Hepatocyte (in vitro differentiated cells): ENCODE results near the gene PLD1. TPM values are rescaled to one million over a fixed set of nuclear protein-coding genes. Genes with fewer than 3 reads are reported as not detected.
A peak's percentile ranks its signal among the peaks of the same experiment; 100 is the strongest.
"Not testable (repeated sequence)": the region's sequence is repeated elsewhere in the genome, so short reads cannot be mapped to it uniquely, and the experiment has no call there.

ENCODE experiments used
- DNase-seq: peaks from one replicate; pipeline ENCODE4 v3.0.0-alpha.2; 2016; ENCODE audit warnings: low spot score
- H2AFZ ChIP-seq: fragments of 200-600 bp; sonication (generic); 2 replicates; pipeline ENCODE4 v1.6.0; 2016; ENCODE audit warnings: antibody characterized with exemption, mild to moderate bottlenecking
- H3K27ac ChIP-seq: fragments of 200-600 bp; sonication (generic); 2 replicates; pipeline ENCODE4 v1.5.1; 2016; ENCODE audit warnings: mild to moderate bottlenecking
- H3K27me3 ChIP-seq: fragments of 200-600 bp; sonication (generic); 2 replicates; pipeline ENCODE4 v1.6.1; 2016
- H3K36me3 ChIP-seq: fragments of 200-600 bp; sonication (generic); replicated peaks from 2 replicates; pipeline ENCODE4 v1.5.1; 2016; ENCODE audit warnings: low read depth; ENCODE audit not compliant: insufficient read depth
- H3K4me1 ChIP-seq: fragments of 200-600 bp; sonication (generic); 2 replicates; pipeline ENCODE4 v1.5.1; 2016; ENCODE audit warnings: mild to moderate bottlenecking, moderate library complexity; ENCODE audit not compliant: insufficient read depth
- H3K4me2 ChIP-seq: fragments of 200-600 bp; sonication (generic); 2 replicates; pipeline ENCODE4 v1.6.0; 2016
- H3K4me3 ChIP-seq: fragments of 200-600 bp; sonication (generic); 2 replicates; pipeline ENCODE4 v1.5.1; 2016; ENCODE audit warnings: mild to moderate bottlenecking
- H3K79me2 ChIP-seq: fragments of 200-600 bp; sonication (generic); 2 replicates; pipeline ENCODE4 v1.6.0; 2017; ENCODE audit warnings: mild to moderate bottlenecking
- H3K9me2 ChIP-seq: fragments of 200-600 bp; sonication (generic); replicated peaks from 2 replicates; pipeline ENCODE4 v1.6.0; 2017; ENCODE audit warnings: mild to moderate bottlenecking; ENCODE audit not compliant: insufficient read depth
- H3K9me3 ChIP-seq: fragments of 200-600 bp; sonication (generic); 2 replicates; pipeline ENCODE4 v1.5.1; 2016; ENCODE audit warnings: low read depth, mild to moderate bottlenecking
- H4K20me1 ChIP-seq: fragments of 200-600 bp; sonication (generic); 2 replicates; pipeline ENCODE4 v1.6.0; 2016; ENCODE audit warnings: mild to moderate bottlenecking; ENCODE audit not compliant: insufficient read depth, poor library complexity, severe bottlenecking
- CTCF ChIP-seq: fragments of 200-600 bp; sonication (generic); IDR thresholded peaks from 2 replicates; pipeline ENCODE4 v1.5.1; 2016; ENCODE audit warnings: antibody characterized with exemption, mild to moderate bottlenecking; ENCODE audit not compliant: poor library complexity
- EZH2 ChIP-seq: fragments of 200-600 bp; sonication (generic); IDR thresholded peaks from 2 replicates; pipeline ENCODE4 v1.6.1; 2016; ENCODE audit warnings: antibody characterized with exemption, mild to moderate bottlenecking, borderline replicate concordance
- EZH2phosphoT487 ChIP-seq: fragments of 200-600 bp; sonication (generic); IDR thresholded peaks from one replicate; pipeline ENCODE4 v1.6.1; 2018; ENCODE audit warnings: antibody characterized with exemption, mild to moderate bottlenecking, low read depth, moderate library complexity; ENCODE audit not compliant: unreplicated experiment, severe bottlenecking
- WGBS: methylation state at CpG from one replicate; pipeline ENCODE4 v1.1.6; 2016; ENCODE audit warnings: low lambda C conversion rate; ENCODE audit errors: missing lambda C conversion rate; 5-methylcytosine and 5-hydroxymethylcytosine counted together
- polyA plus RNA-seq: library from polyadenylated mRNA; unstranded; fragments of >200 nt; fragmentation: Nextera tagmentation; extraction: Ambion mirVana; gene quantifications from 2 replicates; pipeline ENCODE4 v1.2.1, GENCODE V29; 2016
- total RNA-seq: library from RNA; depleted of rRNA; stranded (reverse); fragments of >200 nt; gene quantifications from 2 replicates; pipeline ENCODE4 v1.2.3, GENCODE V29; 2014

Gene PLD1
- total and polyA plus RNA-seq, 2 experiments from 2014 or later, result 29.4 to 71.1 TPM

DNA sequence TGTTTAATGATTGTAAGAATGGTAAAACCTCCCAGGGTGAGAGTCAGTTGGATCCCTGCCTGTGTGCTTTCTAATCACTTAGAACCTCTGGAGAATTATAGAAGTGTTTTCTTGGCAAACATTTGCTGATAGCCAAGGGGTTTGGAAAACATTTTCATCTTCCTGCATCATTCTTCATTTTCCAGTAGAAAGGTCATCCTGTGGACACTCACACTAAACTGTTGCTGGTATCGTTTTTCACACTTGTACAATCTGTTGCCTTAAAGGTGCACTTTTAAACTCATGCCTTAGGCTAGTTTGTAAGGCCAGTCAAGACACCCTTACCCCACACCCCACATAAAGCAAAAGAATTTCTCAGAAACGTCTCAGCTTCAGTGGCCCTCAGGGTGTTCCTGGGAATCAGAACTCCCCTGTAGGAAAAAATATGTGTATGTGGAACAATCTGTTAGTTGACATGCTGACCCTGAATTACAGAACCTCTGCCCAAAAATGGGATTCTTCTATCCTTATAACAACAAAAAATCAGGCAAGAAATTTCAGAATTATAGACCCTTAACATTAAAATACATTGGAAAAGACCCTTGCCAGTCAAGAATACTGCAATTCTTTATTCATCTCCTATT is 5.8 kb upstream of the PLD1 start:
- H3K4me1 ChIP-seq, result peaks cover 4% of the 10 kb centered on the region
- no peak overlapping the region for H2AFZ ChIP-seq
- H3K9me3 ChIP-seq, result no peaks in the 10 kb centered on the region
- no peaks in the 10 kb centered on the region for H3K9me2 ChIP-seq
- 42% methylated on average over 2 of the region's 2 CpGs for WGBS
- no peaks in the 10 kb centered on the region for H3K36me3 ChIP-seq
- TF ChIP-seq EZH2 (no peak), EZH2phosphoT487 (no peak), CTCF (no peak)
- H3K79me2 ChIP-seq, result no peaks in the 10 kb centered on the region
- peak overlapping the region; percentile 35 for H3K27ac ChIP-seq
- no peaks in the 10 kb centered on the region for H3K27me3 ChIP-seq
- H3K4me2 ChIP-seq, result no peak overlapping the region
- H4K20me1 ChIP-seq, result no peaks in the 10 kb centered on the region
- DNase-seq, result no peak
- H3K4me3 ChIP-seq, result no peak overlapping the region

- not testable (repeated sequence) for DNase-seq, H3K9me2 ChIP-seq, H3K4me3 ChIP-seq, H3K36me3 ChIP-seq, H3K79me2 ChIP-seq, H2AFZ ChIP-seq, H3K27ac ChIP-seq, H3K4me2 ChIP-seq, H4K20me1 ChIP-seq, H3K4me1 ChIP-seq, H3K27me3 ChIP-seq, H3K9me3 ChIP-seq
- WGBS, result 93% methylated on average over 6 of the region's 6 CpGs
Measured at GRCh38 chr3:171814662-171815061, 4.4 kb upstream of the PLD1 start.

- H3K9me2 ChIP-seq, result no peaks in the 10 kb centered on the region
- H3K4me2 ChIP-seq, result no peak overlapping the region
- peaks cover 10% of the 10 kb centered on the region for H3K4me1 ChIP-seq
- H3K27me3 ChIP-seq, result no peaks in the 10 kb centered on the region
- 84% methylated on average over 4 of the region's 4 CpGs for WGBS
- H3K36me3 ChIP-seq, result no peaks in the 10 kb centered on the region
- H2AFZ ChIP-seq, result no peak overlapping the region
- H3K9me3 ChIP-seq, result no peaks in the 10 kb centered on the region
- DNase-seq, result no peak
- H3K27ac ChIP-seq, result no peak overlapping the region
- H3K79me2 ChIP-seq, result no peaks in the 10 kb centered on the region
- no peaks in the 10 kb centered on the region for H4K20me1 ChIP-seq
- no peak for TF ChIP-seq EZH2phosphoT487
- no peak for TF ChIP-seq CTCF
- no peak for TF ChIP-seq EZH2
- H3K4me3 ChIP-seq, result no peak overlapping the region
Measured at GRCh38 chr3:171813897-171814460, 3.7 kb upstream of the PLD1 start.

GRCh38 chr3:171813278-171813896 is 3.1 kb upstream of the PLD1 start:
- no peak for TF ChIP-seq EZH2
- TF ChIP-seq EZH2phosphoT487, result no peak
- TF ChIP-seq CTCF, result no peak
- Histone ChIP-seq H3K9me3 (no peaks in the 10 kb centered on the region), H2AFZ (no peak overlapping the region), H3K27ac (no peak overlapping the region), H4K20me1 (no peaks in the 10 kb centered on the region), H3K4me3 (no peak overlapping the region), H3K4me2 (no peak overlapping the region), H3K9me2 (no peaks in the 10 kb centered on the region), H3K27me3 (no peaks in the 10 kb centered on the region), H3K79me2 (no peaks in the 10 kb centered on the region), H3K4me1 (peaks cover 10% of the 10 kb centered on the region), H3K36me3 (no peaks in the 10 kb centered on the region)
- WGBS, result 92% methylated on average over 3 of the region's 3 CpGs
- no peak for DNase-seq
